K562 (cell line): ENCODE measurements around the gene CHKB. TPM values are rescaled to one million over a fixed set of nuclear protein-coding genes. Genes with fewer than 3 reads are reported as not detected.

ENCODE experiments used
- polyA plus RNA-seq, 8 experiments: library from polyadenylated mRNA; depleted of rRNA in 4 of 8; stranded (reverse) in 5 of 8; unstranded in 3 of 8; fragments of >200 nt; fragmentation: Nextera tagmentation in 2 of 8; fragmentation: Illumina TruSeq in 1 of 8; extraction: Ambion mirVana in 2 of 8; extraction: Trizol in 1 of 8; gene quantifications; 2 replicates each; pipeline versions ENCODE4 v1.2.1 to v1.2.3, GENCODE V29; 2011 to 2014; ENCODE audit warnings: inconsistent platforms in 1 of 8, missing spikeins in 1 of 8
- total RNA-seq, 7 experiments: library from RNA; depleted of rRNA in 6 of 7; stranded (reverse); fragments of >200 nt in 6 of 7; fragmentation: Illumina TruSeq in 2 of 7; extraction: Trizol in 2 of 7; gene quantifications; 2 replicates each; pipeline versions ENCODE4 v1.2.1 to v1.2.3, GENCODE V29; 2011 to 2021; ENCODE audit warnings: low replicate concordance in 1 of 7
- TF ChIP-seq, protein P1 (sequence below): fragments of 450-650 bp; IDR thresholded peaks from 2 replicates; pipeline ENCODE4 v1.6.1; 2016; ENCODE audit warnings: mild to moderate bottlenecking, moderate library complexity

CHKB gene
- total and polyA plus RNA-seq, 9 of the 15 experiments (the other 6 are each of a cell fraction or from before 2014, with no cell fraction given) = 2.7 to 31.0 (median 11.0) TPM

- TF ChIP-seq, protein P1, sequence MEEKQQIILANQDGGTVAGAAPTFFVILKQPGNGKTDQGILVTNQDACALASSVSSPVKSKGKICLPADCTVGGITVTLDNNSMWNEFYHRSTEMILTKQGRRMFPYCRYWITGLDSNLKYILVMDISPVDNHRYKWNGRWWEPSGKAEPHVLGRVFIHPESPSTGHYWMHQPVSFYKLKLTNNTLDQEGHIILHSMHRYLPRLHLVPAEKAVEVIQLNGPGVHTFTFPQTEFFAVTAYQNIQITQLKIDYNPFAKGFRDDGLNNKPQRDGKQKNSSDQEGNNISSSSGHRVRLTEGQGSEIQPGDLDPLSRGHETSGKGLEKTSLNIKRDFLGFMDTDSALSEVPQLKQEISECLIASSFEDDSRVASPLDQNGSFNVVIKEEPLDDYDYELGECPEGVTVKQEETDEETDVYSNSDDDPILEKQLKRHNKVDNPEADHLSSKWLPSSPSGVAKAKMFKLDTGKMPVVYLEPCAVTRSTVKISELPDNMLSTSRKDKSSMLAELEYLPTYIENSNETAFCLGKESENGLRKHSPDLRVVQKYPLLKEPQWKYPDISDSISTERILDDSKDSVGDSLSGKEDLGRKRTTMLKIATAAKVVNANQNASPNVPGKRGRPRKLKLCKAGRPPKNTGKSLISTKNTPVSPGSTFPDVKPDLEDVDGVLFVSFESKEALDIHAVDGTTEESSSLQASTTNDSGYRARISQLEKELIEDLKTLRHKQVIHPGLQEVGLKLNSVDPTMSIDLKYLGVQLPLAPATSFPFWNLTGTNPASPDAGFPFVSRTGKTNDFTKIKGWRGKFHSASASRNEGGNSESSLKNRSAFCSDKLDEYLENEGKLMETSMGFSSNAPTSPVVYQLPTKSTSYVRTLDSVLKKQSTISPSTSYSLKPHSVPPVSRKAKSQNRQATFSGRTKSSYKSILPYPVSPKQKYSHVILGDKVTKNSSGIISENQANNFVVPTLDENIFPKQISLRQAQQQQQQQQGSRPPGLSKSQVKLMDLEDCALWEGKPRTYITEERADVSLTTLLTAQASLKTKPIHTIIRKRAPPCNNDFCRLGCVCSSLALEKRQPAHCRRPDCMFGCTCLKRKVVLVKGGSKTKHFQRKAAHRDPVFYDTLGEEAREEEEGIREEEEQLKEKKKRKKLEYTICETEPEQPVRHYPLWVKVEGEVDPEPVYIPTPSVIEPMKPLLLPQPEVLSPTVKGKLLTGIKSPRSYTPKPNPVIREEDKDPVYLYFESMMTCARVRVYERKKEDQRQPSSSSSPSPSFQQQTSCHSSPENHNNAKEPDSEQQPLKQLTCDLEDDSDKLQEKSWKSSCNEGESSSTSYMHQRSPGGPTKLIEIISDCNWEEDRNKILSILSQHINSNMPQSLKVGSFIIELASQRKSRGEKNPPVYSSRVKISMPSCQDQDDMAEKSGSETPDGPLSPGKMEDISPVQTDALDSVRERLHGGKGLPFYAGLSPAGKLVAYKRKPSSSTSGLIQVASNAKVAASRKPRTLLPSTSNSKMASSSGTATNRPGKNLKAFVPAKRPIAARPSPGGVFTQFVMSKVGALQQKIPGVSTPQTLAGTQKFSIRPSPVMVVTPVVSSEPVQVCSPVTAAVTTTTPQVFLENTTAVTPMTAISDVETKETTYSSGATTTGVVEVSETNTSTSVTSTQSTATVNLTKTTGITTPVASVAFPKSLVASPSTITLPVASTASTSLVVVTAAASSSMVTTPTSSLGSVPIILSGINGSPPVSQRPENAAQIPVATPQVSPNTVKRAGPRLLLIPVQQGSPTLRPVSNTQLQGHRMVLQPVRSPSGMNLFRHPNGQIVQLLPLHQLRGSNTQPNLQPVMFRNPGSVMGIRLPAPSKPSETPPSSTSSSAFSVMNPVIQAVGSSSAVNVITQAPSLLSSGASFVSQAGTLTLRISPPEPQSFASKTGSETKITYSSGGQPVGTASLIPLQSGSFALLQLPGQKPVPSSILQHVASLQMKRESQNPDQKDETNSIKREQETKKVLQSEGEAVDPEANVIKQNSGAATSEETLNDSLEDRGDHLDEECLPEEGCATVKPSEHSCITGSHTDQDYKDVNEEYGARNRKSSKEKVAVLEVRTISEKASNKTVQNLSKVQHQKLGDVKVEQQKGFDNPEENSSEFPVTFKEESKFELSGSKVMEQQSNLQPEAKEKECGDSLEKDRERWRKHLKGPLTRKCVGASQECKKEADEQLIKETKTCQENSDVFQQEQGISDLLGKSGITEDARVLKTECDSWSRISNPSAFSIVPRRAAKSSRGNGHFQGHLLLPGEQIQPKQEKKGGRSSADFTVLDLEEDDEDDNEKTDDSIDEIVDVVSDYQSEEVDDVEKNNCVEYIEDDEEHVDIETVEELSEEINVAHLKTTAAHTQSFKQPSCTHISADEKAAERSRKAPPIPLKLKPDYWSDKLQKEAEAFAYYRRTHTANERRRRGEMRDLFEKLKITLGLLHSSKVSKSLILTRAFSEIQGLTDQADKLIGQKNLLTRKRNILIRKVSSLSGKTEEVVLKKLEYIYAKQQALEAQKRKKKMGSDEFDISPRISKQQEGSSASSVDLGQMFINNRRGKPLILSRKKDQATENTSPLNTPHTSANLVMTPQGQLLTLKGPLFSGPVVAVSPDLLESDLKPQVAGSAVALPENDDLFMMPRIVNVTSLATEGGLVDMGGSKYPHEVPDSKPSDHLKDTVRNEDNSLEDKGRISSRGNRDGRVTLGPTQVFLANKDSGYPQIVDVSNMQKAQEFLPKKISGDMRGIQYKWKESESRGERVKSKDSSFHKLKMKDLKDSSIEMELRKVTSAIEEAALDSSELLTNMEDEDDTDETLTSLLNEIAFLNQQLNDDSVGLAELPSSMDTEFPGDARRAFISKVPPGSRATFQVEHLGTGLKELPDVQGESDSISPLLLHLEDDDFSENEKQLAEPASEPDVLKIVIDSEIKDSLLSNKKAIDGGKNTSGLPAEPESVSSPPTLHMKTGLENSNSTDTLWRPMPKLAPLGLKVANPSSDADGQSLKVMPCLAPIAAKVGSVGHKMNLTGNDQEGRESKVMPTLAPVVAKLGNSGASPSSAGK = 0 out of 2 replicates have a peak, but pooled peaks have one; percentile 11
Observed at GRCh38 chr22:50582493-50583293, at the start of gene CHKB (continued).
